Endothelial cell of umbilical vein (primary cell): ENCODE results near the gene DPY19L2.

ENCODE experiments used
- CTCF ChIP-seq, 2 donors: IDR thresholded peaks; 1 replicate in 1 of 2; 2 replicates in 1 of 2; pipeline ENCODE4 v1.5.1; 2011; ENCODE audit warnings: low read length in 2 of 2, mild to moderate bottlenecking in 2 of 2, moderate library complexity in 2 of 2, control low read depth in 1 of 2, inconsistent platforms in 1 of 2, low read depth in 1 of 2; ENCODE audit not compliant: insufficient read depth in 1 of 2; ENCODE audit errors: extremely low read depth in 1 of 2
- JUN ChIP-seq: IDR thresholded peaks from 2 replicates; pipeline ENCODE4 v1.6.1; 2011; ENCODE audit warnings: borderline replicate concordance, low read depth; ENCODE audit not compliant: insufficient read length, insufficient read depth
- MAX ChIP-seq: IDR thresholded peaks from 2 replicates; pipeline ENCODE4 v1.6.1; 2011; ENCODE audit not compliant: insufficient read depth, insufficient read length

GRCh38 chr12:63525831-63526230, 142.5 kb downstream of the DPY19L2 start:
- TF ChIP-seq CTCF (IDR thresholded peaks at IDR 0.05; ENCODE audit: extremely low read depth in 1 of 2, insufficient read depth in 1 of 2, low read depth in 1 of 2, low read length in 2 of 2) (no peak), MAX (no peak), JUN (no peak)
